PC-9 (cell line): ENCODE measurements around the gene PECR.

Experiments
- CTCF ChIP-seq: fragments of 200-600 bp; sonication (generic); conservative IDR thresholded peaks from 2 replicates; pipeline ENCODE4 v1.6.1; 2017; ENCODE audit warnings: mixed run types, antibody characterized with exemption, mild to moderate bottlenecking, moderate library complexity
- EZH2 ChIP-seq: fragments of 200-600 bp; sonication (generic); IDR thresholded peaks from 2 replicates; pipeline ENCODE4 v1.8.0; 2017; ENCODE audit warnings: antibody characterized with exemption, low read depth

GRCh38 chr2:216002101-216002678, 79.4 kb downstream of the PECR start:
- TF ChIP-seq CTCF (no peak), EZH2 (no peak)
